Stimulated activated CD4-positive, alpha-beta T cell treated with anti-CD3 and anti-CD28 coated beads, Interleukin-4, amount 100 ng/mL, for 1 hour (primary cell): ENCODE data around the gene ADGRL3.

ENCODE experiments used
- DNase-seq: peaks from one replicate; pipeline ENCODE4 v3.0.0-alpha.2; 2020

ADGRL3 gene

GRCh38 chr4:62030958-62031357 lies 830.8 kb downstream of the ADGRL3 start:
- DNase-seq: no peak

GRCh38 chr4:62037571-62037970 lies 837.4 kb downstream of the ADGRL3 start:
- no peak for DNase-seq

- no peak for DNase-seq
These were observed 851.2 kb downstream of the ADGRL3 start for GRCh38 chr4:62051332-62051731.

GRCh38 chr4:62053974-62054373 lies 853.8 kb downstream of the ADGRL3 start:
- DNase-seq: no peak

- no peak for DNase-seq
These were observed 856.9 kb downstream of the ADGRL3 start for GRCh38 chr4:62057031-62057430.

- no peak for DNase-seq
These were observed 858.4 kb downstream of the ADGRL3 start for GRCh38 chr4:62058571-62058970.

- DNase-seq: no peak
These were observed 870.2 kb downstream of the ADGRL3 start for GRCh38 chr4:62070291-62070852.

GRCh38 chr4:62075089-62075488 lies 875.0 kb downstream of the ADGRL3 start:
- no peak for DNase-seq

GRCh38 chr4:62075521-62075920 lies 875.4 kb downstream of the ADGRL3 start:
- no peak for DNase-seq

GRCh38 chr4:62077406-62077805 lies 877.3 kb downstream of the ADGRL3 start:
- no peak for DNase-seq

GRCh38 chr4:62080431-62080830 lies 880.3 kb downstream of the ADGRL3 start:
- no peak for DNase-seq

- DNase-seq: no peak
These were observed 887.6 kb downstream of the ADGRL3 start for GRCh38 chr4:62087706-62088105.

GRCh38 chr4:62093735-62094134 lies 893.6 kb downstream of the ADGRL3 start:
- DNase-seq: no peak

- DNase-seq: no peak
These were observed 896.8 kb downstream of the ADGRL3 start for GRCh38 chr4:62096881-62097280.

- DNase-seq: no peak
These were observed 915.1 kb downstream of the ADGRL3 start for GRCh38 chr4:62115216-62115615.

GRCh38 chr4:62117886-62118285 lies 917.8 kb downstream of the ADGRL3 start:
- DNase-seq: no peak

- no peak for DNase-seq
These were observed 918.4 kb downstream of the ADGRL3 start for GRCh38 chr4:62118558-62118957.

- DNase-seq: no peak
These were observed 919.1 kb downstream of the ADGRL3 start for GRCh38 chr4:62119195-62119594.

GRCh38 chr4:62126064-62126732 lies 926.1 kb downstream of the ADGRL3 start:
- no peak for DNase-seq
